AG09309 (cell line): ENCODE data around the gene BAG3.

Experiments used
- DNase-seq: peaks from one replicate; pipeline ENCODE4 v3.0.0-alpha.2; 2010; ENCODE audit warnings: low read depth
- H3K4me3 ChIP-seq: 2 replicates; pipeline ENCODE4 v1.5.1; 2011; ENCODE audit warnings: mild to moderate bottlenecking, low read depth, low read length, moderate library complexity; ENCODE audit not compliant: control insufficient read depth
- CTCF ChIP-seq: IDR thresholded peaks from 2 replicates; pipeline ENCODE4 v1.5.1; 2011; ENCODE audit warnings: mild to moderate bottlenecking, low read depth, low read length, inconsistent platforms; ENCODE audit not compliant: insufficient read depth, control insufficient read depth; ENCODE audit errors: missing control alignments

The BAG3 gene

GRCh38 chr10:119625570-119626280 lies 25.5 kb upstream of the BAG3 start:
- DNase-seq: no peak
- H3K4me3 ChIP-seq: no peak overlapping the region
- no peak for TF ChIP-seq CTCF

- H3K4me3 ChIP-seq: no peak overlapping the region
- no peak for TF ChIP-seq CTCF
- no peak for DNase-seq
Observed at GRCh38 chr10:119630300-119630699, 20.9 kb upstream of the BAG3 start.

- no peak for DNase-seq
- no peak overlapping the region for H3K4me3 ChIP-seq
- TF ChIP-seq CTCF: no peak
Observed at GRCh38 chr10:119633538-119634218, 17.5 kb upstream of the BAG3 start.

GRCh38 chr10:119634219-119634544 lies 17.0 kb upstream of the BAG3 start:
- H3K4me3 ChIP-seq: no peak overlapping the region
- no peak for DNase-seq
- TF ChIP-seq CTCF: no peak

GRCh38 chr10:119637631-119638030 lies 13.5 kb upstream of the BAG3 start:
- TF ChIP-seq CTCF: no peak
- no peak overlapping the region for H3K4me3 ChIP-seq
- no peak for DNase-seq

- no peak overlapping the region for H3K4me3 ChIP-seq
- TF ChIP-seq CTCF: no peak
- no peak for DNase-seq
Observed at GRCh38 chr10:119638982-119639381, 12.2 kb upstream of the BAG3 start.
